ENCODE data around the gene ZBTB37. TPM values are rescaled to one million over a fixed set of nuclear protein-coding genes. Genes with fewer than 3 reads are reported as not detected.

The ZBTB37 gene
- total RNA-seq, 1 donor from 2014 or later = 11.7 TPM

DNA sequence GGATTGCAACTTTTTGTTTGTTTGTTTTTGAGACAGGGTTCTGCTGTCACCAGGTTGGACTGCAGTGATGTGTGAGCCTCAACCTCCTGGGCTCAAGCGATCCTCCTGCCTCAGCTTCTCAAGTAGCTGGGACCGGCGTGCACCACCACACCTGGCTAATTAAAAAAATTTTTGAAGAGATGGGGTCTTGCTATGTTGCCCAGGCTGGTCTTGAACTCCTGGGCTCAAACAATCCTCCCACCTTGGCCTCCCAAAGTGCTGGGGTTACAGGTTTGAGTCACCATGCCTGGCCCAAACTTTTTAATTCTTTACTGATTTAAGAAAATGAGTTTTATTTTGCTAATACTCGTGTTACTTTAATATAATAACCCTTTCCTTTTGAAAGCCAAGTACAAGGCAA, 80.4 kb downstream of the ZBTB37 start:
- DNase-seq = no peak
- Mint-ChIP-seq H3K4me1 (ENCODE audit: low read depth, unreplicated experiment) (no peaks in the 10 kb centered on the region), H3K9me3 (ENCODE audit: unreplicated experiment) (no peaks in the 10 kb centered on the region), H3K27me3 (ENCODE audit: unreplicated experiment) (no peaks in the 10 kb centered on the region), H3K36me3 (ENCODE audit: unreplicated experiment) (no peaks in the 10 kb centered on the region), H3K27ac (ENCODE audit: unreplicated experiment) (no peak overlapping the region), H3K4me3 (ENCODE audit: unreplicated experiment) (no peak overlapping the region)
- no peak for TF ChIP-seq CTCF (IDR thresholded peaks at IDR 0.05; ENCODE audit: partially characterized antibody, unreplicated experiment)

Other genes with a start within 250 kb of the ZBTB37 start
- gene TEX50, start 233.0 kb upstream of the ZBTB37 start, total RNA-seq (ENCODE audit: unreplicated experiment) = not detected
- gene ANKRD45, start 198.5 kb upstream of the ZBTB37 start, total RNA-seq (ENCODE audit: unreplicated experiment) = 4.7 TPM
- gene KLHL20, start 153.4 kb upstream of the ZBTB37 start, total RNA-seq (ENCODE audit: unreplicated experiment) = 30.5 TPM
- gene DARS2, start 43.7 kb upstream of the ZBTB37 start, total RNA-seq (ENCODE audit: unreplicated experiment) = 17.0 TPM
- gene CENPL, start 43.5 kb upstream of the ZBTB37 start, total RNA-seq (ENCODE audit: unreplicated experiment) = 4.3 TPM
- gene GAS5, start 391 bp upstream of the ZBTB37 start, total RNA-seq (ENCODE audit: unreplicated experiment) = 281 TPM
- not detected for gene SERPINC1, start 48.9 kb downstream of the ZBTB37 start, total RNA-seq (ENCODE audit: unreplicated experiment)
- gene RC3H1, start 154.0 kb downstream of the ZBTB37 start, total RNA-seq (ENCODE audit: unreplicated experiment) = 48.0 TPM